Stomach (tissue), 9 donors: ENCODE data around the gene BRSK2. TPM values are rescaled to one million over a fixed set of nuclear protein-coding genes. Genes with fewer than 3 reads are reported as not detected.

Experiments used
- DNase-seq, 2 donors: peaks; one replicate each; pipeline versions ENCODE4 v3.0.0 to v3.0.0-alpha.2; 2013 to 2019
- H3K27ac ChIP-seq, 5 donors: fragments of 200-600 bp in 4 of 5; sonication (generic) in 4 of 5; one replicate each; pipeline ENCODE4 v1.5.1; 2013 to 2019; ENCODE audit warnings: mild to moderate bottlenecking in 1 of 5, moderate library complexity in 1 of 5
- H3K27me3 ChIP-seq, 3 donors: fragments of 200-600 bp; sonication (generic); one replicate each; pipeline ENCODE4 v1.5.1; 2017 to 2019; ENCODE audit warnings: mixed run types in 1 of 3
- H3K36me3 ChIP-seq, 4 donors: fragments of 200-600 bp; sonication (generic); 1 replicate in 3 of 4; 2 replicates in 1 of 4; pipeline ENCODE4 v1.5.1; 2016 to 2019
- H3K4me1 ChIP-seq, 4 donors: fragments of 200-600 bp; sonication (generic); one replicate each; pipeline ENCODE4 v1.5.1; 2016 to 2019
- H3K4me3 ChIP-seq, 4 donors: fragments of 200-600 bp; sonication (generic) in 3 of 4; one replicate each; pipeline ENCODE4 v1.5.1; 2016 to 2019; ENCODE audit warnings: mild to moderate bottlenecking in 1 of 4
- H3K9me3 ChIP-seq, 4 donors: fragments of 200-600 bp; sonication (generic); one replicate each; pipeline ENCODE4 v1.5.1; 2016 to 2019
- EP300 ChIP-seq: sonication (generic); formaldehyde crosslinking; IDR thresholded peaks from one replicate; pipeline ENCODE4 v1.6.1; 2017; ENCODE audit warnings: antibody characterized with exemption
- POLR2A ChIP-seq, 4 donors: fragments of 450-650 bp; IDR thresholded peaks; one replicate each; pipeline ENCODE4 v1.6.1; 2016; ENCODE audit warnings: antibody characterized with exemption in 4 of 4, control low read depth in 2 of 4, mild to moderate bottlenecking in 1 of 4, moderate library complexity in 1 of 4
- POLR2AphosphoS5 ChIP-seq, 3 donors: sonication (generic); formaldehyde crosslinking; IDR thresholded peaks; one replicate each; pipeline ENCODE4 v1.6.1; 2016; ENCODE audit warnings: antibody characterized with exemption in 3 of 3
- WGBS, 5 donors: extraction: QIAGEN DNeasy Blood & Tissue Kit in 3 of 5; methylation state at CpG; one replicate each; pipeline versions ENCODE4 v1.1.5 to v1.1.7; 2013 to 2018; 5-methylcytosine and 5-hydroxymethylcytosine counted together
- intact Hi-C: fragments of 100-400 bp; cut with DNase I; formaldehyde crosslinking; loops from one replicate; pipeline ENCODE4 v1.15.1; 2023; ENCODE audit warnings: low total_unique reads
- polyA plus RNA-seq, 3 donors: library from polyadenylated mRNA; stranded (reverse); fragments of 200-250 nt; gene quantifications; one replicate each; pipeline ENCODE4 v1.2.3, GENCODE V29; 2013
- total RNA-seq, 5 donors: library from RNA; depleted of rRNA; stranded (reverse); fragments of >200 nt; gene quantifications; one replicate each; pipeline versions ENCODE4 v1.1.0 to v1.2.3, GENCODE V29; 2014 to 2016
- TF ChIP-seq, protein P1 (sequence below), 7 experiments: fragments of 450-650 bp in 4 of 7; fragments of 200-600 bp in 3 of 7; sonication (generic) in 3 of 7; IDR thresholded peaks; one replicate each; pipeline ENCODE4 v1.5.1; 2016 to 2019; ENCODE audit warnings: antibody characterized with exemption in 7 of 7, control low read depth in 2 of 7, mild to moderate bottlenecking in 1 of 7
- donor health status: healthy with polysubstance abuse.
- donor health status: Bipolar disorder and iron deficiency.
- donor health status: healthy.

BRSK2 gene
- total and polyA plus RNA-seq, 8 donors, result 1.8 to 6.9 (median 1.8) TPM; not detected in 3

DNA sequence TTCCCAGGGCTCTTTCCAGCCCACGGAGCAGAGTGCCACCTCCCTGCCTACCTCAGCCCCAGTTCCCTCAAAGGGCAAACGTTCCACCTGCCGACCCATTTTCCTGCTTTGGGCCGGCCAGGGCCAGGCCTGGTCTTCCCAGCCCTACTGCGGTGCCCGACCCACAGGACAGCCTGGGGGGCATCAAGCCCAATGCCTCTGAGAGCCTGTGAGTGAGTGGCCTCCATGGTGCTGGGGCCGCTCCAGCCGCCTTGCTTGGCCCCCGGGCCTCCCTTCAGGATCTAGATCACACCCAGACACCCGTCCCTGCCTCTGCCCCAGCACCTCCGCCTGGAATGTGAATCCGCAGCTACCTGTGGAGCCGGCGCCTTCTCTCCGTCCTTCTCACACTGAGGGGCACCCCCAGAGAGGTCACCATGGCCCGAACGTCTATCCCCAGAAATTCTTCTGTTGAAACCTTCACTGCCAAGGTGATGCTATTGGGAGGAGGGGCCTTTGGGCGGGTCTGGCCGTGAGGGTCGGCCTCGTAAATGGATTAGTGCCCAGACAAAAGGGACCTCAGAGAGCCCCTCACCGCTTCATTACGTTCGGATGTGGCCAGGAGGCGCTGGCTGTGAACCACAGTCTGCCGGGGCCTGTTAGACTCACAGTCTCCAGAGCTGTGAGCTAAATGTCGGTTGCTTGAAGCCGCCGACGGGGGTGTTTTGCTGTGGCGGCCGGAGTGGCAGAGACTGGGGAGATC lies 36.2 kb upstream of the BRSK2 start:
- H3K9me3 ChIP-seq, result no peaks in the 10 kb centered on the region
- no peaks in the 10 kb centered on the region for H3K36me3 ChIP-seq
- WGBS, 5 donors, result 78 to 86% (median 84%) methylated on average over 29 to 32 of the region's 32 CpGs
- intact Hi-C loops, result no loop called here
- H3K27ac ChIP-seq, result no peak overlapping the region
- TF ChIP-seq POLR2AphosphoS5 (IDR thresholded peaks at IDR 0.05), result no peak
- no peak for TF ChIP-seq EP300
- no peak for TF ChIP-seq POLR2A (IDR thresholded peaks at IDR 0.05)
- TF ChIP-seq, protein P1, sequence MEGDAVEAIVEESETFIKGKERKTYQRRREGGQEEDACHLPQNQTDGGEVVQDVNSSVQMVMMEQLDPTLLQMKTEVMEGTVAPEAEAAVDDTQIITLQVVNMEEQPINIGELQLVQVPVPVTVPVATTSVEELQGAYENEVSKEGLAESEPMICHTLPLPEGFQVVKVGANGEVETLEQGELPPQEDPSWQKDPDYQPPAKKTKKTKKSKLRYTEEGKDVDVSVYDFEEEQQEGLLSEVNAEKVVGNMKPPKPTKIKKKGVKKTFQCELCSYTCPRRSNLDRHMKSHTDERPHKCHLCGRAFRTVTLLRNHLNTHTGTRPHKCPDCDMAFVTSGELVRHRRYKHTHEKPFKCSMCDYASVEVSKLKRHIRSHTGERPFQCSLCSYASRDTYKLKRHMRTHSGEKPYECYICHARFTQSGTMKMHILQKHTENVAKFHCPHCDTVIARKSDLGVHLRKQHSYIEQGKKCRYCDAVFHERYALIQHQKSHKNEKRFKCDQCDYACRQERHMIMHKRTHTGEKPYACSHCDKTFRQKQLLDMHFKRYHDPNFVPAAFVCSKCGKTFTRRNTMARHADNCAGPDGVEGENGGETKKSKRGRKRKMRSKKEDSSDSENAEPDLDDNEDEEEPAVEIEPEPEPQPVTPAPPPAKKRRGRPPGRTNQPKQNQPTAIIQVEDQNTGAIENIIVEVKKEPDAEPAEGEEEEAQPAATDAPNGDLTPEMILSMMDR (IDR thresholded peaks at IDR 0.05), result no peak
- DNase-seq, result no peak
- H3K4me1 ChIP-seq, result peaks cover 7 to 19% (median 16%) of the 10 kb centered on the region in 4 donors
- peaks cover 0 to 42% (median 18%) of the 10 kb centered on the region in 3 donors for H3K27me3 ChIP-seq
- H3K4me3 ChIP-seq, result no peak overlapping the region

DNA sequence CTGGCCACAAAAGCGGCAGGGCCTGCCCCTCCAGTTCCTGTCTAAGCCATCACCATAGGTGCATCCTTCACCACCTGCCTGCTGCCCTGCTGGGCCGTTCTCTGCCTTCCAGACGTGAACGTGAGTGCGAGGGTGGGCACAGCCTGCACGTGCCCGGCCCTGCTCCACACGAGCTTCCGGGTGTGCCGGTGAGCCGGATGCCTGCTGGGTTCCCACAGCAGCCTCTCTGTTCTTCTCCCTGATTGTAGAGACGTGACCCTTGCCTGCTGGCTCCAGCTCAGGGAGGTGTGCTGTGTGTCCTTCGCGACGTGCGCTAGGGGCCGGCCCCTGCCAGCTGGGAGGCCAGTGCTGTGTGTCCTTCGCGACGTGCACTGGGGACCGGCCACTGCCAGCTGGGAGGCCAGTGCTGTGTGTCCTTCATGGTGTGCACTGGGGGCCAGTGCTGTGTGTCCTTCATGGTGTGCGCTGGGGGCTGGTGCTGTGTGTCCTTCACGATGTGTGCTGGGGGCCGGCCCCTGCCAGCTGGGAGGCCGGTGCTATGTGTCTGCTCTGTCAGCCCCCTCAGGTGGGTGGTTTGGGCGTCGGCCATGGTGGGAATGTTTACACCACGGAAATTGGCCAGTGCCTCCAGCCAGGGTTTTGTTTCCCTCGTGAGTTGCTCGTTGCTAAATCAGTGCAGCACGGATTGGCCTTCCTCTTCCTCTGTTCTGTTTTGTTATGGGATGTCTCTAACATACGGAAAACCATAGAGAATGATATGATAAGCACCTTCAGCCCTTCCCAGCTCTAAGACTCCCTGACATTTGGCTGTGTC lies 35.4 kb upstream of the BRSK2 start:
- TF ChIP-seq POLR2AphosphoS5 (IDR thresholded peaks at IDR 0.05) (no peak), EP300 (no peak), POLR2A (IDR thresholded peaks at IDR 0.05) (no peak)
- TF ChIP-seq, protein P1 (IDR thresholded peaks at IDR 0.05), result no peak

DNA sequence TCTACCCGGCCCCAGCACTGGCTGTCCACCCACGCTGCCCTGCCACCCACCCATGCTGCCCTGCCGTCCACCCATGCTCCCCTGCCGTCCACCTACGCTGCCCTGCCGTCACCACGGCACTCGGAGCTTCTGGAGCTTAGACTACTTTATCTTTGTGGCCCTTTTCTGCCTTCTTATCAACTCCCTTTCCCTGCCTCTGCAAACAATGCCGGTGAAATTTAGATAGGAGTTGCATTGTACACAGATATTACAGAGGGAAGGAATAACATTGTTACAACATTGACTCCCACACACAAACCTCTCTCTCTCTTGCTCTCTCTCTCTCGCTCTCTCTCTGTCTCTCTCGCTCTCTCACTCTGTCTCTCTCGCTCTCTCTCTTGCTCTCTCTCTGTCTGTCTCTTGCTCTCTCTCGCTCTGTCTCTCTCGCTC lies 33.7 kb upstream of the BRSK2 start:
- 21 to 50% (median 28%) methylated on average over 13 to 14 of the region's 14 CpGs for WGBS, 5 donors
- TF ChIP-seq POLR2AphosphoS5 (IDR thresholded peaks at IDR 0.05) (peak in 2 of 3 donors; percentile 32 to 33), POLR2A (IDR thresholded peaks at IDR 0.05) (no peak), EP300 (no peak)
- TF ChIP-seq, protein P1 (IDR thresholded peaks at IDR 0.05), result no peak
- intact Hi-C loops, result no loop called here
- Histone ChIP-seq H3K27me3 (peaks cover 0 to 24% (median 0%) of the 10 kb centered on the region in 3 donors), H3K36me3 (no peaks in the 10 kb centered on the region), H3K4me3 (no peak overlapping the region), H3K9me3 (no peaks in the 10 kb centered on the region), H3K27ac (no peak overlapping the region), H3K4me1 (peaks cover 7 to 23% (median 18%) of the 10 kb centered on the region in 4 donors)
- peak; percentile 46 to 65 for DNase-seq

More for the DNA sequence above, 35.4 kb upstream of the BRSK2 start:
- H3K4me3 ChIP-seq, result no peak overlapping the region
- peaks cover 7 to 23% (median 18%) of the 10 kb centered on the region in 4 donors for H3K4me1 ChIP-seq
- 63 to 80% (median 77%) methylated on average over 14 to 32 of the region's 32 CpGs for WGBS, 5 donors
- no peaks in the 10 kb centered on the region for H3K9me3 ChIP-seq
- no peak overlapping the region for H3K27ac ChIP-seq
- intact Hi-C loops, result no loop called here
- peaks cover 0 to 36% (median 13%) of the 10 kb centered on the region in 3 donors for H3K27me3 ChIP-seq
- no peak for DNase-seq
- no peaks in the 10 kb centered on the region for H3K36me3 ChIP-seq

DNA sequence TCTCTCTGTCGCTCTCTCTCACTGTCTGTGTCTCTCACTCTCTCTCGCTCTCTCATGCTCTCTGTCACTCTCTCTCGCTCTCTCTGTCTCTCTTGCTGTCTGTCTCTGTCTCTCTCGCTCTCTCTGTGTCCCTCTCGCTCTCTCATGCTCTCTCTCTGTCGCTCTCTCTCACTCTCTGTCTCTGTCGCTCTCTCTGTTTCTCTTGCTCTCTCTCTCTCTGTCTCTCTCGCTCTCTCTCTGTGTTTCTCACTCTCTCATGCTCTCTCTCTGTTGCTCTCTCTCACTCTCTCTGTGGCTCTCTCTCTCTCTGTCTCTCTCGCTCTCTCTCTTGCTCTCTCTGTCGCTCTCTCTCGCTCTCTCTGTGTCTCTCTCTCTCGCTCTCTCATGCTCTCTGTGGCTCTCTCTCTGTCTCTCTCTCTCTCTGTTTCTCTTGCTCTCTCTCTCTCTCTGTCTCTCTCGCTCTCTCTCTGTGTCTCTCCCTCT lies 33.2 kb upstream of the BRSK2 start:
- Histone ChIP-seq H3K4me1 (peaks cover 7 to 23% (median 18%) of the 10 kb centered on the region in 4 donors), H3K27ac (no peak overlapping the region), H3K36me3 (no peaks in the 10 kb centered on the region), H3K27me3 (peaks cover 0 to 24% (median 0%) of the 10 kb centered on the region in 3 donors), H3K9me3 (no peaks in the 10 kb centered on the region), H3K4me3 (no peak overlapping the region)
- TF ChIP-seq, protein P1 (IDR thresholded peaks at IDR 0.05), result no peak
- TF ChIP-seq POLR2AphosphoS5 (IDR thresholded peaks at IDR 0.05) (no peak), POLR2A (IDR thresholded peaks at IDR 0.05) (no peak), EP300 (no peak)
- no peak for DNase-seq
- intact Hi-C loops, result no loop called here
- 70 to 83% (median 77%) methylated on average over 13 of the region's 13 CpGs for WGBS, 5 donors
